GM23338 (cell line): ENCODE measurements around the gene ZNHIT1. TPM values are rescaled to one million over a fixed set of nuclear protein-coding genes. Genes with fewer than 3 reads are reported as not detected.
A peak's percentile ranks its signal among the peaks of the same experiment; 100 is the strongest.

ENCODE experiments used
- ATAC-seq: fragments of 200-7000 bp; cut with Tn5 transposase; 3 replicates; pipeline ENCODE4 v1.9.1; 2020
- DNase-seq: peaks from one replicate; pipeline ENCODE4 v3.0.0-alpha.2; 2015; ENCODE audit warnings: low spot score
- H2AFZ ChIP-seq: fragments of 200-600 bp; sonication (generic); 2 replicates; pipeline ENCODE4 v1.8.0; 2016; ENCODE audit warnings: antibody characterized with exemption, mild to moderate bottlenecking, moderate library complexity
- H3F3A ChIP-seq: fragments of 200-600 bp; sonication (generic); replicated peaks from 2 replicates; pipeline ENCODE4 v1.8.0; 2017; ENCODE audit warnings: antibody characterized with exemption, mixed run types, low read depth
- H3K27ac ChIP-seq: fragments of 200-600 bp; sonication (generic); 2 replicates; pipeline ENCODE4 v1.6.1; 2016; ENCODE audit warnings: low read depth
- H3K27me3 ChIP-seq: fragments of 200-600 bp; sonication (generic); 2 replicates; pipeline ENCODE4 v1.8.0; 2016; ENCODE audit warnings: mild to moderate bottlenecking, mixed run types, moderate library complexity; ENCODE audit not compliant: insufficient read depth
- H3K36me3 ChIP-seq: fragments of 200-600 bp; sonication (generic); 2 replicates; pipeline ENCODE4 v1.8.0; 2016; ENCODE audit warnings: mild to moderate bottlenecking; ENCODE audit not compliant: insufficient read depth
- H3K4me1 ChIP-seq: fragments of 200-600 bp; sonication (generic); 2 replicates; pipeline ENCODE4 v1.8.0; 2016; ENCODE audit warnings: mild to moderate bottlenecking, moderate library complexity; ENCODE audit not compliant: insufficient read depth
- H3K4me2 ChIP-seq: fragments of 200-600 bp; sonication (generic); 2 replicates; pipeline ENCODE4 v1.7.1; 2017; ENCODE audit warnings: mixed run types
- H3K4me3 ChIP-seq: fragments of 200-600 bp; sonication (generic); 2 replicates; pipeline ENCODE4 v1.6.1; 2016; ENCODE audit warnings: mixed run types
- H3K79me2 ChIP-seq: fragments of 200-600 bp; sonication (generic); replicated peaks from 2 replicates; pipeline ENCODE4 v1.8.0; 2017; ENCODE audit warnings: mild to moderate bottlenecking; ENCODE audit not compliant: insufficient read depth
- H3K9me2 ChIP-seq: fragments of 200-600 bp; sonication (generic); 2 replicates; pipeline ENCODE4 v1.8.0; 2017; ENCODE audit not compliant: insufficient read depth
- H4K20me1 ChIP-seq: fragments of 200-600 bp; sonication (generic); replicated peaks from 2 replicates; pipeline ENCODE4 v1.8.0; 2017; ENCODE audit warnings: mild to moderate bottlenecking; ENCODE audit not compliant: insufficient read depth
- H3K27ac Mint-ChIP-seq: 2 replicates; pipeline ENCODE4 v1.8.0; 2020; ENCODE audit warnings: inconsistent platforms, mild to moderate bottlenecking, moderate library complexity, mixed read lengths
- H3K27me3 Mint-ChIP-seq: 3 replicates; pipeline ENCODE4 v1.8.0; 2022; ENCODE audit warnings: low read depth, mild to moderate bottlenecking, moderate library complexity, mixed read lengths, inconsistent platforms; ENCODE audit not compliant: insufficient read depth, poor library complexity
- H3K36me3 Mint-ChIP-seq: 3 replicates; pipeline ENCODE4 v1.8.0; 2021; ENCODE audit warnings: low read depth, mild to moderate bottlenecking, inconsistent platforms, moderate library complexity, mixed read lengths
- H3K4me1 Mint-ChIP-seq: 3 replicates; pipeline ENCODE4 v1.8.0; 2020; ENCODE audit warnings: mild to moderate bottlenecking, inconsistent platforms, mixed read lengths
- H3K4me3 Mint-ChIP-seq: 3 replicates; pipeline ENCODE4 v1.8.0; 2021; ENCODE audit warnings: moderate library complexity, mild to moderate bottlenecking, inconsistent platforms, mixed read lengths
- H3K9me3 Mint-ChIP-seq: 3 replicates; pipeline ENCODE4 v1.8.0; 2020; ENCODE audit warnings: moderate library complexity, mild to moderate bottlenecking, inconsistent platforms, mixed read lengths
- EZH2 ChIP-seq: fragments of 200-600 bp; sonication (generic); IDR thresholded peaks from one replicate; pipeline ENCODE4 v1.8.0; 2017; ENCODE audit warnings: antibody characterized with exemption, mild to moderate bottlenecking, low read depth; ENCODE audit not compliant: unreplicated experiment
- EZH2phosphoT487 ChIP-seq: fragments of 200-600 bp; sonication (generic); IDR thresholded peaks from one replicate; pipeline ENCODE4 v1.8.1; 2018; ENCODE audit warnings: antibody characterized with exemption; ENCODE audit not compliant: unreplicated experiment
- JUNB ChIP-seq: IDR thresholded peaks from one replicate; pipeline ENCODE4 v1.6.1; 2016; ENCODE audit warnings: antibody characterized with exemption; ENCODE audit not compliant: unreplicated experiment
- POLR2AphosphoS5 ChIP-seq: IDR thresholded peaks from 2 replicates; pipeline ENCODE4 v1.6.1; 2016; ENCODE audit warnings: antibody characterized with exemption, low read depth
- STAT1 ChIP-seq: IDR thresholded peaks from one replicate; pipeline ENCODE4 v1.6.1; 2016; ENCODE audit warnings: antibody characterized with exemption; ENCODE audit not compliant: unreplicated experiment
- ZNF331 ChIP-seq: fragments of 250-450 bp; sonication (Bioruptor Pico); IDR thresholded peaks from 2 replicates; pipeline ENCODE4 v1.5.0; 2020; ENCODE audit warnings: low read depth, mild to moderate bottlenecking, moderate library complexity
- polyA plus RNA-seq: library from polyadenylated mRNA; unstranded; fragments of >200 nt; fragmentation: Nextera tagmentation; extraction: Ambion mirVana; gene quantifications from 2 replicates; pipeline ENCODE4 v1.2.1, GENCODE V29; 2016
- total RNA-seq: library from RNA; depleted of rRNA; stranded (reverse); fragments of >200 nt; shearing (Covaris generic); gene quantifications from 2 replicates; pipeline ENCODE4 v1.2.3, GENCODE V29; 2014
- TF ChIP-seq, protein P1 (sequence below): IDR thresholded peaks from one replicate; pipeline ENCODE4 v1.6.1; 2018; ENCODE audit warnings: antibody characterized with exemption; ENCODE audit not compliant: unreplicated experiment
- TF ChIP-seq, protein P2 (sequence below), 2 experiments: fragments of 200-600 bp in 1 of 2; sonication (generic) in 1 of 2; conservative IDR thresholded peaks; 2 replicates each; pipeline versions ENCODE4 v1.5.1 to v1.6.1; 2016 to 2017; ENCODE audit warnings: antibody characterized with exemption in 2 of 2, low read depth in 2 of 2, mild to moderate bottlenecking in 2 of 2, moderate library complexity in 1 of 2
- TF ChIP-seq, protein P3 (sequence below): fragments of 250-450 bp; sonication (Bioruptor Pico); IDR thresholded peaks from 2 replicates; pipeline ENCODE4 v1.5.0; 2020; ENCODE audit warnings: mild to moderate bottlenecking, moderate library complexity

Gene ZNHIT1
- total and polyA plus RNA-seq, 2 experiments from 2014 or later: 64.6 to 113 TPM

DNA sequence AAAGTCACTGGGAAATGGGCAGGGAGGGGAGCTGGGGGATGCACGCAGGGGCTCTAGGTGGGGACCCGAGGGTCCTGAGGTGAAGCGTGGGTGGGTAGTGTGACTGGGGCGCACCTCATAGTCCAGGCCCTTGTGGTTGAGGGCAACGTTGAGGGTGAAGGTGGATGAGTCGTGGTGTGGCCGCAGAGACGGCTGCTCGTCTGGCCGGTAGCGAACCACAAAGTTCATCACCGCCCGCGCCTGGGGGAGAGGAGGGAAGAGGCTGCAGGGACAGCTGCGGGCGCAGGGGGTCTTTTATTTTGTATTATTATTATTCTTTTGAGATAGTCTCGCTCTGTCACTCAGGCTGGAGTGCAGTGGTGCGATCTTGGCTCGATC lies 11.3 kb upstream of the ZNHIT1 start (continued):
- no peak for TF ChIP-seq POLR2AphosphoS5

DNA sequence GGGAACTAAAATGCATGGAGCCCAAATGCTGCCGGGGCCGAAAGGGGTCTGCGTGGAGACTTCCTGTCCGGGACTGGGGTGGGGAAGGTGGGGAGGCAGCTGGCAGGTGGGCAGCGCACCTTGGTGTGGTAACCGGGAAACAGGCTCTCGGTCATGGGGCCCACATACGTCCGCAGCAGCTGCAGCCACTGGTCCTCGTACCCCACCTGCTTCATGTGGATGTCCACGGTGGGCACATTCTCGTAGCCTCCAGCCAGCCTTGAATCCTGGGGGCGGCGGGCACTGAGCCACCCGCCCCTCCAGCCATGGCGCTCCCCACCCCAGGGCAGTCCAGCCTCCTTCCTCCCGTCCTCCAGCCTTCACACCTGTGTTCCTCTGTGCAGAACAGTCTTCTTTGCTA lies 10.5 kb upstream of the ZNHIT1 start:
- H3K27me3 Mint-ChIP-seq: peaks cover 7% of the 10 kb centered on the region
- no peak overlapping the region for H3K27ac ChIP-seq
- ATAC-seq (no peak), DNase-seq (no peak)
- 0 out of 2 replicates have a peak overlapping the region, but pooled peaks have one; percentile 39 for H3K27ac Mint-ChIP-seq
- no peak overlapping the region for H2AFZ ChIP-seq
- H3K4me3 Mint-ChIP-seq: no peak overlapping the region; the same call in 2 of the 3 replicates
- no peak overlapping the region for H3K4me2 ChIP-seq
- H3K36me3 ChIP-seq: no peaks in the 10 kb centered on the region; the same call in 1 of the 2 replicates
- H3K4me1 ChIP-seq: no peaks in the 10 kb centered on the region
- H3K27me3 ChIP-seq: peaks cover 5% of the 10 kb centered on the region
- H3K79me2 ChIP-seq: no peaks in the 10 kb centered on the region
- no peaks in the 10 kb centered on the region; the same call in 1 of the 3 replicates for H3K4me1 Mint-ChIP-seq
- no peak overlapping the region for H3K4me3 ChIP-seq
- peaks cover 14% of the 10 kb centered on the region for H3K36me3 Mint-ChIP-seq
- no peaks in the 10 kb centered on the region for H3K9me2 ChIP-seq
- H3K9me3 Mint-ChIP-seq: no peaks in the 10 kb centered on the region
- TF ChIP-seq EZH2: no peak
- TF ChIP-seq, protein P1, sequence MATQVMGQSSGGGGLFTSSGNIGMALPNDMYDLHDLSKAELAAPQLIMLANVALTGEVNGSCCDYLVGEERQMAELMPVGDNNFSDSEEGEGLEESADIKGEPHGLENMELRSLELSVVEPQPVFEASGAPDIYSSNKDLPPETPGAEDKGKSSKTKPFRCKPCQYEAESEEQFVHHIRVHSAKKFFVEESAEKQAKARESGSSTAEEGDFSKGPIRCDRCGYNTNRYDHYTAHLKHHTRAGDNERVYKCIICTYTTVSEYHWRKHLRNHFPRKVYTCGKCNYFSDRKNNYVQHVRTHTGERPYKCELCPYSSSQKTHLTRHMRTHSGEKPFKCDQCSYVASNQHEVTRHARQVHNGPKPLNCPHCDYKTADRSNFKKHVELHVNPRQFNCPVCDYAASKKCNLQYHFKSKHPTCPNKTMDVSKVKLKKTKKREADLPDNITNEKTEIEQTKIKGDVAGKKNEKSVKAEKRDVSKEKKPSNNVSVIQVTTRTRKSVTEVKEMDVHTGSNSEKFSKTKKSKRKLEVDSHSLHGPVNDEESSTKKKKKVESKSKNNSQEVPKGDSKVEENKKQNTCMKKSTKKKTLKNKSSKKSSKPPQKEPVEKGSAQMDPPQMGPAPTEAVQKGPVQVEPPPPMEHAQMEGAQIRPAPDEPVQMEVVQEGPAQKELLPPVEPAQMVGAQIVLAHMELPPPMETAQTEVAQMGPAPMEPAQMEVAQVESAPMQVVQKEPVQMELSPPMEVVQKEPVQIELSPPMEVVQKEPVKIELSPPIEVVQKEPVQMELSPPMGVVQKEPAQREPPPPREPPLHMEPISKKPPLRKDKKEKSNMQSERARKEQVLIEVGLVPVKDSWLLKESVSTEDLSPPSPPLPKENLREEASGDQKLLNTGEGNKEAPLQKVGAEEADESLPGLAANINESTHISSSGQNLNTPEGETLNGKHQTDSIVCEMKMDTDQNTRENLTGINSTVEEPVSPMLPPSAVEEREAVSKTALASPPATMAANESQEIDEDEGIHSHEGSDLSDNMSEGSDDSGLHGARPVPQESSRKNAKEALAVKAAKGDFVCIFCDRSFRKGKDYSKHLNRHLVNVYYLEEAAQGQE: no peak
- TF ChIP-seq EZH2phosphoT487: no peak
- TF ChIP-seq ZNF331 (CRISPR knock-in tag): no peak
- TF ChIP-seq POLR2AphosphoS5: no peak
- TF ChIP-seq, protein P2, sequence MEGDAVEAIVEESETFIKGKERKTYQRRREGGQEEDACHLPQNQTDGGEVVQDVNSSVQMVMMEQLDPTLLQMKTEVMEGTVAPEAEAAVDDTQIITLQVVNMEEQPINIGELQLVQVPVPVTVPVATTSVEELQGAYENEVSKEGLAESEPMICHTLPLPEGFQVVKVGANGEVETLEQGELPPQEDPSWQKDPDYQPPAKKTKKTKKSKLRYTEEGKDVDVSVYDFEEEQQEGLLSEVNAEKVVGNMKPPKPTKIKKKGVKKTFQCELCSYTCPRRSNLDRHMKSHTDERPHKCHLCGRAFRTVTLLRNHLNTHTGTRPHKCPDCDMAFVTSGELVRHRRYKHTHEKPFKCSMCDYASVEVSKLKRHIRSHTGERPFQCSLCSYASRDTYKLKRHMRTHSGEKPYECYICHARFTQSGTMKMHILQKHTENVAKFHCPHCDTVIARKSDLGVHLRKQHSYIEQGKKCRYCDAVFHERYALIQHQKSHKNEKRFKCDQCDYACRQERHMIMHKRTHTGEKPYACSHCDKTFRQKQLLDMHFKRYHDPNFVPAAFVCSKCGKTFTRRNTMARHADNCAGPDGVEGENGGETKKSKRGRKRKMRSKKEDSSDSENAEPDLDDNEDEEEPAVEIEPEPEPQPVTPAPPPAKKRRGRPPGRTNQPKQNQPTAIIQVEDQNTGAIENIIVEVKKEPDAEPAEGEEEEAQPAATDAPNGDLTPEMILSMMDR (conservative IDR thresholded peaks at IDR 0.05; ENCODE audit: low read depth in 2 of 2): no peak
- TF ChIP-seq STAT1: no peak
- TF ChIP-seq, protein P3, sequence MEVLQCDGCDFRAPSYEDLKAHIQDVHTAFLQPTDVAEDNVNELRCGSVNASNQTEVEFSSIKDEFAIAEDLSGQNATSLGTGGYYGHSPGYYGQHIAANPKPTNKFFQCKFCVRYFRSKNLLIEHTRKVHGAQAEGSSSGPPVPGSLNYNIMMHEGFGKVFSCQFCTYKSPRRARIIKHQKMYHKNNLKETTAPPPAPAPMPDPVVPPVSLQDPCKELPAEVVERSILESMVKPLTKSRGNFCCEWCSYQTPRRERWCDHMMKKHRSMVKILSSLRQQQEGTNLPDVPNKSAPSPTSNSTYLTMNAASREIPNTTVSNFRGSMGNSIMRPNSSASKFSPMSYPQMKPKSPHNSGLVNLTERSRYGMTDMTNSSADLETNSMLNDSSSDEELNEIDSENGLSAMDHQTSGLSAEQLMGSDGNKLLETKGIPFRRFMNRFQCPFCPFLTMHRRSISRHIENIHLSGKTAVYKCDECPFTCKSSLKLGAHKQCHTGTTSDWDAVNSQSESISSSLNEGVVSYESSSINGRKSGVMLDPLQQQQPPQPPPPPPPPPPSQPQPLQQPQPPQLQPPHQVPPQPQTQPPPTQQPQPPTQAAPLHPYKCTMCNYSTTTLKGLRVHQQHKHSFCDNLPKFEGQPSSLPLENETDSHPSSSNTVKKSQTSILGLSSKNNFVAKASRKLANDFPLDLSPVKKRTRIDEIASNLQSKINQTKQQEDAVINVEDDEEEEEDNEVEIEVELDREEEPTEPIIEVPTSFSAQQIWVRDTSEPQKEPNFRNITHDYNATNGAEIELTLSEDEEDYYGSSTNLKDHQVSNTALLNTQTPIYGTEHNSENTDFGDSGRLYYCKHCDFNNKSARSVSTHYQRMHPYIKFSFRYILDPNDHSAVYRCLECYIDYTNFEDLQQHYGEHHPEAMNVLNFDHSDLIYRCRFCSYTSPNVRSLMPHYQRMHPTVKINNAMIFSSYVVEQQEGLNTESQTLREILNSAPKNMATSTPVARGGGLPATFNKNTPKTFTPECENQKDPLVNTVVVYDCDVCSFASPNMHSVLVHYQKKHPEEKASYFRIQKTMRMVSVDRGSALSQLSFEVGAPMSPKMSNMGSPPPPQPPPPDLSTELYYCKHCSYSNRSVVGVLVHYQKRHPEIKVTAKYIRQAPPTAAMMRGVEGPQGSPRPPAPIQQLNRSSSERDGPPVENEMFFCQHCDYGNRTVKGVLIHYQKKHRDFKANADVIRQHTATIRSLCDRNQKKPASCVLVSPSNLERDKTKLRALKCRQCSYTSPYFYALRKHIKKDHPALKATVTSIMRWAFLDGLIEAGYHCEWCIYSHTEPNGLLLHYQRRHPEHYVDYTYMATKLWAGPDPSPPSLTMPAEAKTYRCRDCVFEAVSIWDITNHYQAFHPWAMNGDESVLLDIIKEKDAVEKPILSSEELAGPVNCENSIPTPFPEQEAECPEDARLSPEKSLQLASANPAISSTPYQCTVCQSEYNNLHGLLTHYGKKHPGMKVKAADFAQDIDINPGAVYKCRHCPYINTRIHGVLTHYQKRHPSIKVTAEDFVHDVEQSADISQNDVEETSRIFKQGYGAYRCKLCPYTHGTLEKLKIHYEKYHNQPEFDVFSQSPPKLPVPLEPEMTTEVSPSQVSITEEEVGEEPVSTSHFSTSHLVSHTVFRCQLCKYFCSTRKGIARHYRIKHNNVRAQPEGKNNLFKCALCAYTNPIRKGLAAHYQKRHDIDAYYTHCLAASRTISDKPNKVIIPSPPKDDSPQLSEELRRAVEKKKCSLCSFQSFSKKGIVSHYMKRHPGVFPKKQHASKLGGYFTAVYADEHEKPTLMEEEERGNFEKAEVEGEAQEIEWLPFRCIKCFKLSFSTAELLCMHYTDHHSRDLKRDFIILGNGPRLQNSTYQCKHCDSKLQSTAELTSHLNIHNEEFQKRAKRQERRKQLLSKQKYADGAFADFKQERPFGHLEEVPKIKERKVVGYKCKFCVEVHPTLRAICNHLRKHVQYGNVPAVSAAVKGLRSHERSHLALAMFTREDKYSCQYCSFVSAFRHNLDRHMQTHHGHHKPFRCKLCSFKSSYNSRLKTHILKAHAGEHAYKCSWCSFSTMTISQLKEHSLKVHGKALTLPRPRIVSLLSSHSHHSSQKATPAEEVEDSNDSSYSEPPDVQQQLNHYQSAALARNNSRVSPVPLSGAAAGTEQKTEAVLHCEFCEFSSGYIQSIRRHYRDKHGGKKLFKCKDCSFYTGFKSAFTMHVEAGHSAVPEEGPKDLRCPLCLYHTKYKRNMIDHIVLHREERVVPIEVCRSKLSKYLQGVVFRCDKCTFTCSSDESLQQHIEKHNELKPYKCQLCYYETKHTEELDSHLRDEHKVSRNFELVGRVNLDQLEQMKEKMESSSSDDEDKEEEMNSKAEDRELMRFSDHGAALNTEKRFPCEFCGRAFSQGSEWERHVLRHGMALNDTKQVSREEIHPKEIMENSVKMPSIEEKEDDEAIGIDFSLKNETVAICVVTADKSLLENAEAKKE (CRISPR knock-in tag): no peak
- no peak for TF ChIP-seq JUNB
- no peaks in the 10 kb centered on the region for H4K20me1 ChIP-seq
- H3F3A ChIP-seq: peaks cover 7% of the 10 kb centered on the region
